Measurements from ENCODE around the gene GINS1.

The GINS1 gene

DNA sequence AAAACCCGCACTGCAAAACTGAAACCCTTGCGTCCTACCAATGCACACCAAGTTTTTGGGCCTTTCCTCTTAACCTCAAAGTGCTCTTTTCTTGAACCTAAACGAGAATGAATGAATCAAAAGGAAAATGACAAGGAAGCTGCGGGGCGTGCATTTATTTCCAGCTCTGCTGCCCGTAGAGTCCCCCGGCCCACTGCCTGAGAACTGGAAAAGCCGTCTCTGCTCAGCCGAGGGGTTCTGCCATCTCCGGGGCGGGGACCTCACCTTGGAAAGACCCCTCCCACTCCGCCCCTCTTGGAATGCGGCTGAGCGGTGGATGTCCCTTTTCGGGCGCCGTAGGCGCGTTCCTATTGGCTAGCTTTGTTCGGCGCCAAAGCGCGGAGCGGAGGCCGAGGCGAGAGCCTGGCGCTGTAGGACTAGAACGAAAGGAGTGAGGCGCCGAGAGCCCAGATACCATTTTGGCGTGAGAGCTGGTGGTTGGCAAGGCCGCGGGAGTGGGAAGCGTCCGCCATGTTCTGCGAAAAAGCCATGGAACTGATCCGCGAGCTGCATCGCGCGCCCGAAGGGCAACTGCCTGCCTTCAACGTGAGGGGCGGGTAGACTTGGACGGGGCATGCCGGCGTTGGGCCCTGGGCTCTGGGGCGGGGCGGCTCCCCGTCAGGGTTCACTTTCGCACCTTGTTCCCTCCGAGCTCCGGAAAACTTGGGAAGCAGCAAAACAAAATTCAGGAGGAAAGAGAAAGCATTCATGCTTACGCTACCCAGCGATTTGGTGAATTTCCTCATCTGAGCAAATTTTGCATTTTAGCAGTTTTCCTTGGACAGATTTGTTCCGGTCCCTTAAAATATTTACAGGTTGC lies at the start of gene GINS1:
GINS1 (plus strand) TSS at position 363 of the 859 bp plus-strand sequence; CDS start at position 511, 148 bp downstream.
- peak within 1 kb of the TSS; percentile 62 for H3K4me3 ChIP-seq (ENCODE audit: low read depth, low read length)
- TF ChIP-seq, protein P1, sequence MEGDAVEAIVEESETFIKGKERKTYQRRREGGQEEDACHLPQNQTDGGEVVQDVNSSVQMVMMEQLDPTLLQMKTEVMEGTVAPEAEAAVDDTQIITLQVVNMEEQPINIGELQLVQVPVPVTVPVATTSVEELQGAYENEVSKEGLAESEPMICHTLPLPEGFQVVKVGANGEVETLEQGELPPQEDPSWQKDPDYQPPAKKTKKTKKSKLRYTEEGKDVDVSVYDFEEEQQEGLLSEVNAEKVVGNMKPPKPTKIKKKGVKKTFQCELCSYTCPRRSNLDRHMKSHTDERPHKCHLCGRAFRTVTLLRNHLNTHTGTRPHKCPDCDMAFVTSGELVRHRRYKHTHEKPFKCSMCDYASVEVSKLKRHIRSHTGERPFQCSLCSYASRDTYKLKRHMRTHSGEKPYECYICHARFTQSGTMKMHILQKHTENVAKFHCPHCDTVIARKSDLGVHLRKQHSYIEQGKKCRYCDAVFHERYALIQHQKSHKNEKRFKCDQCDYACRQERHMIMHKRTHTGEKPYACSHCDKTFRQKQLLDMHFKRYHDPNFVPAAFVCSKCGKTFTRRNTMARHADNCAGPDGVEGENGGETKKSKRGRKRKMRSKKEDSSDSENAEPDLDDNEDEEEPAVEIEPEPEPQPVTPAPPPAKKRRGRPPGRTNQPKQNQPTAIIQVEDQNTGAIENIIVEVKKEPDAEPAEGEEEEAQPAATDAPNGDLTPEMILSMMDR (IDR thresholded peaks at IDR 0.05; ENCODE audit: insufficient read depth, low read depth, low read length, missing control alignments): no peak
- DNase-seq (ENCODE audit: low read depth): peak; percentile 94

GRCh38 chr20:25360631-25361286 lies 46.7 kb upstream of the GINS1 start:
- DNase-seq (ENCODE audit: low read depth): no peak
- TF ChIP-seq, protein P1 (IDR thresholded peaks at IDR 0.05; ENCODE audit: insufficient read depth, low read depth, low read length, missing control alignments): no peak
- H3K4me3 ChIP-seq (ENCODE audit: low read depth, low read length): no peak overlapping the region

GRCh38 chr20:25361287-25361683 lies 46.2 kb upstream of the GINS1 start:
- no peak overlapping the region for H3K4me3 ChIP-seq (ENCODE audit: low read depth, low read length)
- no peak for DNase-seq (ENCODE audit: low read depth)
- TF ChIP-seq, protein P1 (IDR thresholded peaks at IDR 0.05; ENCODE audit: insufficient read depth, low read depth, low read length, missing control alignments): no peak

DNA sequence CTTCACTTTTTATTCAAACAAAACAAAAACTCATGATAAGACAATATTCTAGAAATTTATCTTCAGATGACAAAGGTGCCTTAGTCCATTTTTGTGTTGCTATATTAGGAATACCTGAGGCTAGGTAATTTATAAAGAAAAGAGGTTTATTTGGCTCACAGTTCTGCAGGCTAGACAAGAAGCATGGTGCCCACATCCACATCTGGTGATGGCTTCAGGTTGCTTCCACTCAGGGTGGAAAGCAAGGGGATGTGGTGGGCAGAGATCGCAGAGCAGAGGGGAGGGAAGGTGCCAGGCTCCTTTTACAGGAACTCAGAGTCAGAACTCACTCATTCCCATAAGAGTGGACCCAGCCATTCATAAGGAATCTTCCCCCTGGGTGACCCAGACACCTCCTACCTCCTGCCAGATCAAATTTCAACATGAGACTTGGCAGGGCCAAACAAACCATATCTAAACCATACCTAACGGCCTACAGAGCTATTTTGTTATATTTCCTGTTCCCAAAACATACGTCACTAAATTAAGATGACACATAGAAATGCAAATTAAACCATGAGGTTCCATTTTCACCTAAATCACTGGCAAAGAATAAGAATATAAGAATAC lies 43.2 kb upstream of the GINS1 start:
- TF ChIP-seq, protein P1 (IDR thresholded peaks at IDR 0.05; ENCODE audit: insufficient read depth, low read depth, low read length, missing control alignments): no peak
- DNase-seq (ENCODE audit: low read depth): no peak
- no peak overlapping the region for H3K4me3 ChIP-seq (ENCODE audit: low read depth, low read length)

DNA sequence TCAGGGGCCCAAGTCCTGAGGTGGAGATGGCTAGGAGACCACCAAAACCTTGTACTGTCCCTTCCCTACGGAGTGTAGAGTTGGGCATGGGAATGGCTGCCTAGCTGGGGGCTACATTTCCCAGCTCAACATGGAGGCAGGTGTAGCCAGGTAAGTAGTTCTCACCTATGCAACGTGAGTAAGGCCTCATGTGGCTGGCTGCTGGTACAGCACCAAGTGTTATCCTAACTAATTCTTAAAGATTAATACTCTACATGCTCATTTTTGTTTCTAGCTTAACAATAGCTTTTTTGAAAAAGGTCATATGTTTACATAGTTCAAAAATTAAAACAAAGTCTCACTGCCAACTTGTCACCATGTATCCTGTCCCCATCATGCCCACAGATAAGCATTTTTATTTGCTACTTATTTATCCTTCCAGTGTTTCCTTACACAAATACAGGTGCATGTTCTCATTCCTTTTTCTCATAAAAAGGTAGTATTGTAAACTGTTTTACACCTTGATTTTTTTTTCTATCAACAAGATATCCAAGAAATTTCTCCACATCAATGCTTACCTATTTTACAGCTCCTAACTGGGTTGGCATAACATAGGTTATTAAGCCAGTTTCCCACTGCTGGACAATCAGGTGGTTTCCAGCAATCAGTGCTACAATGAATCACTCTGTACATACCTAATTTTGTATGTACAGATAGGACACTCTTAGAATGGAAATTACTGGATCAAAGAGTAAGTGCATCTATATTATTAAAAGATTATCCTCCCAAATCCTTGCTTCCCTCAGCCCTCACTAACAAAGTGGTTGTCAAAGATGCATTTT lies 42.4 kb upstream of the GINS1 start:
- no peak overlapping the region for H3K4me3 ChIP-seq (ENCODE audit: low read depth, low read length)
- DNase-seq (ENCODE audit: low read depth): no peak
- TF ChIP-seq, protein P1 (IDR thresholded peaks at IDR 0.05; ENCODE audit: insufficient read depth, low read depth, low read length, missing control alignments): no peak

DNA sequence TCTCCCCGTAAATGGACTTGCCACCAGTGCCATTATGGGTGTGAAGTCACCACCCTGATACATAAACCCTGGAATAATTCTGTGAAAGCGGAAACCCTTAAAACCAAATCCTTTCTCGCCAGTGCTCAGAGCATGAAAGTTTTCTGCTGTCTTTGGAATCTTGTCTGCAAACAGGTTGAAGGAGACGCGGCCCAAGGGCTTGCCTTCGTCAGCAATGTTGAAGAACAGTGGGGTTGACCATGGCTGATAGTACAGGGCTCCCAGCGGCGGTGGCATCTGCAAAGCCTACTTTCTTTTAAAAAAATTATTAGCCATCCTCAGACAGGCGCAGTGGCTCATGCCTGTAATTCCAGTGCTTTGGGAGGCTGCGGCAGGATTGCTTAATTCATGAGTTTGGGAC lies 38.9 kb upstream of the GINS1 start:
- TF ChIP-seq, protein P1 (IDR thresholded peaks at IDR 0.05; ENCODE audit: insufficient read depth, low read depth, low read length, missing control alignments): no peak
- no peak for DNase-seq (ENCODE audit: low read depth)
- no peak overlapping the region for H3K4me3 ChIP-seq (ENCODE audit: low read depth, low read length)
